ENCODE measurements around the gene RNF34.
"Not testable (repeated sequence)": the region's sequence is repeated elsewhere in the genome, so short reads cannot be mapped to it uniquely, and the experiment has no call there.

RNF34 gene

DNA sequence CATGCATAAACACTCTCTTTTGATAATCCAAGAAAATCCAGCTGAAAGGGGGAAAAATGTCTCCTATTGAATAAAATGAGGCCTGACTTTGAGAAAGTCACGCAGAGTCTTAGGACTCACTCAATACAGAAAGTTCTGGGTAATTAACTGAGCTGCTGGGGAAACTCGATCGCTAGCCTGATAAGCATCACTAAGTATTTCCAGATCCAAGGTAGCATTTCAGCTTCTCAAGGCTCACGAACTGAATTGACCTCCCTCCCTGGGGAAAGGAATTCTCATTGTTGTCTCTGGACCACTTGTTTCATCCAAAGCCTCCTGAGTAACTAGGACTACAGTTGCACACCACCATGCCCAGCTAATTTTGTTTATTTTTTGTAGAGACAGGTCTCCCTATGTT, 33.9 kb upstream of the RNF34 start:
- Histone ChIP-seq H3K9me3 (ENCODE audit: control insufficient read depth, low read length) (no peaks in the 10 kb centered on the region), H3K4me3 (ENCODE audit: insufficient read depth, low read depth, low read length, poor library complexity, severe bottlenecking) (no peak overlapping the region), H3K36me3 (ENCODE audit: control insufficient read depth, insufficient read depth, low read length) (no peaks in the 10 kb centered on the region), H3K27me3 (replicated peaks; ENCODE audit: control insufficient read depth, insufficient read depth, low read length, poor library complexity, severe bottlenecking) (no peaks in the 10 kb centered on the region), H3K27ac (ENCODE audit: insufficient read depth, low read length, poor library complexity, severe bottlenecking) (no peak overlapping the region), H3K4me1 (ENCODE audit: control insufficient read depth, insufficient read depth, low read length, poor library complexity, severe bottlenecking) (no peaks in the 10 kb centered on the region)
- DNase-seq: no peak

DNA sequence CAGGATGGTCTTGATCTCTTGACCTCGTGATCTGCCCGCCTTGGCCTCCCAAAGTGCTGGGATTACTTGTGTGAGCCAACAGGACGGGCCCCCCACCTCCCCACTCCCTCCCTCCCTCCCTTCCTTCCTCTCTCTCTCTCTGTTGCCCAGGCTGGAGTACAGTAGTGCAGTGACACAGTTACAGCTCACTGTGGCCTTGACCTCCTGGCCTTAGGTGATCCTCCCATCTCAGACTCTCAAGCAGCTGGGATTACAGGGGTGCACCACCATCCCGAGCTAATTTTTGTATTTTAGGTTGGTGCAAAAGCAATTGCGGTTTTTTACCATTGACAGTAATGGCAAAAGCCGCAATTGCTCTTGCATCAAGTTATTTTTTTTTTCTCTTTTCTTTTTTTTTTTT, 28.5 kb upstream of the RNF34 start:
- Histone ChIP-seq H3K27ac (ENCODE audit: insufficient read depth, low read length, poor library complexity, severe bottlenecking) (no peak overlapping the region), H3K4me1 (ENCODE audit: control insufficient read depth, insufficient read depth, low read length, poor library complexity, severe bottlenecking) (no peaks in the 10 kb centered on the region), H3K27me3 (replicated peaks; ENCODE audit: control insufficient read depth, insufficient read depth, low read length, poor library complexity, severe bottlenecking) (no peaks in the 10 kb centered on the region)

DNA sequence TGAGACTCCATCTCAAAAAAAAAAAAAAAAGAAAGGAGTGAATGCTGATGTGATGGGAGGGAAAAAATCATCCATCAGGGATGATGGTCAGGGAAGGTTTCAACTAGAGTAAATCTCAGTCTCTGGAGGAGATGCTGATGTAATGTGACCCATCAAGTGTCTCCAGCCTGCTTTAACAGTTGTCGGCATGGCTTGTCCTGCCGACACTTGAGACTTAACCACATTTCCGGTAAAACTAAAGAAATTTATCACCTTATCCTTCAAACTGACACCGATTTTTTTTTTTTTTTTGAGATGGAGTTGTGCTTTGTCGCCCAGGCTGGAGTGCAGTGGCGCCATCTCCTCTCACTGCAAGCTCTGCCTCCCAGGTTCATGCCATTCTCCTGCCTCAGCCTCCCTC, 26.2 kb upstream of the RNF34 start:
- Histone ChIP-seq H3K36me3 (ENCODE audit: control insufficient read depth, insufficient read depth, low read length) (no peaks in the 10 kb centered on the region), H3K27ac (ENCODE audit: insufficient read depth, low read length, poor library complexity, severe bottlenecking) (no peak overlapping the region), H3K4me1 (ENCODE audit: control insufficient read depth, insufficient read depth, low read length, poor library complexity, severe bottlenecking) (no peaks in the 10 kb centered on the region), H3K4me3 (ENCODE audit: insufficient read depth, low read depth, low read length, poor library complexity, severe bottlenecking) (no peak overlapping the region), H3K9me3 (ENCODE audit: control insufficient read depth, low read length) (no peaks in the 10 kb centered on the region), H3K27me3 (replicated peaks; ENCODE audit: control insufficient read depth, insufficient read depth, low read length, poor library complexity, severe bottlenecking) (no peaks in the 10 kb centered on the region)
- no peak for DNase-seq

More for the DNA sequence above, 28.5 kb upstream of the RNF34 start:
- no peak overlapping the region for H3K4me3 ChIP-seq (ENCODE audit: insufficient read depth, low read depth, low read length, poor library complexity, severe bottlenecking)
- DNase-seq: no peak
- no peaks in the 10 kb centered on the region for H3K36me3 ChIP-seq (ENCODE audit: control insufficient read depth, insufficient read depth, low read length)
- H3K9me3 ChIP-seq (ENCODE audit: control insufficient read depth, low read length): no peaks in the 10 kb centered on the region

DNA sequence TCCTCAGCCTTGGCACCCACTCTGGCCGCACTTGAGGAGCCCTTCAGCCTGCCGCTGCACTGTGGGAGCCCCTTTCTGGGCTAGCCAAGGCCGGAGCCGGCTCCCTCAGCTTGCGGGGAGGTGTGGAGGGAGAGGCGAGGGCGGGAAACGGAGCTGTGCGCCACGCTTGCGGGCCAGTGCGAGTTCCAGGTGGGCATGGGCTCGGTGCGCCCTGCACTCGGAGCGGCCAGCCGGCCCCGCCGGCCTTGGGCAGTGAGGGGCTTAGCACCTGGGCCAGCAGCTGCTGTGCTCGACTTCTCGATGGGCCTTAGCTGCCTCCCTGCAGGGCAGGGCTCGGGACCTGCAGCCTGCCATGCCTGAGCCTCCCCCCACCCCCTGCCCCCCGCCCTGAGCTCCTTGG, 25.6 kb upstream of the RNF34 start:
- H3K27ac ChIP-seq (ENCODE audit: insufficient read depth, low read length, poor library complexity, severe bottlenecking); H3K36me3 ChIP-seq (ENCODE audit: control insufficient read depth, insufficient read depth, low read length); H3K27me3 ChIP-seq (replicated peaks; ENCODE audit: control insufficient read depth, insufficient read depth, low read length, poor library complexity, severe bottlenecking); DNase-seq; H3K4me1 ChIP-seq (ENCODE audit: control insufficient read depth, insufficient read depth, low read length, poor library complexity, severe bottlenecking); H3K9me3 ChIP-seq (ENCODE audit: control insufficient read depth, low read length); H3K4me3 ChIP-seq (ENCODE audit: insufficient read depth, low read depth, low read length, poor library complexity, severe bottlenecking): not testable (repeated sequence)

DNA sequence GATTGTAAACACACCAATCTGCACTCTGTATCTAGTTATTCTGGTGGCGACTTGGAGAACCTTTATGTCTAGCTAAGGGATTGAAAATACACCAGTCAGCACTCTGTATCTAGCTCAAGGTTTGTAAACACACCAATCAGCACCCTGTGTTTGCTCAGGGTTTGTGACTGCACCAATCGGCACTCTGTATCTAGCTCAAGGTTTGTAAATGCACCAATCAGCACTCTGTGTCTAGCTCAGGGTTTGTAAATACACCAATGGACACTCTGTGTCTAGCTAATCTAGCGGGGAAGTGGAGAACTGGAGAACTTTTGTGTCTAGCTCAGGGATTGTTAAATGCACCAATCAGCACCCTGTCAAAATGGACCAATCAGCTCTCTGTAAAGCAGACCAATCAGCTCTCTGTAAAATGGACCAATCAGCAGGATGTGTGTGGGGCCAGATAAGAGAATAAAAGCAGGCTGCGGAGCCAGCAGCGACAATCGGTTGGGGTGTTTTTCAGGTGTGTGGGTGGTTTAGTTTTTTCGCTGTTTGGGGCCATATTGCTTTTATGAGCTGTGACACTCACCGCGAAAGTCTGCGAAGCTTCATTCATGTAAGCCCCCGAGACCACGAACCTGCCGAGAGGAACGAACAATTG, 24.9 kb upstream of the RNF34 start:
- H3K36me3 ChIP-seq (ENCODE audit: control insufficient read depth, insufficient read depth, low read length); H3K4me3 ChIP-seq (ENCODE audit: insufficient read depth, low read depth, low read length, poor library complexity, severe bottlenecking); H3K27ac ChIP-seq (ENCODE audit: insufficient read depth, low read length, poor library complexity, severe bottlenecking); DNase-seq; H3K4me1 ChIP-seq (ENCODE audit: control insufficient read depth, insufficient read depth, low read length, poor library complexity, severe bottlenecking); H3K9me3 ChIP-seq (ENCODE audit: control insufficient read depth, low read length); H3K27me3 ChIP-seq (replicated peaks; ENCODE audit: control insufficient read depth, insufficient read depth, low read length, poor library complexity, severe bottlenecking): not testable (repeated sequence)

DNA sequence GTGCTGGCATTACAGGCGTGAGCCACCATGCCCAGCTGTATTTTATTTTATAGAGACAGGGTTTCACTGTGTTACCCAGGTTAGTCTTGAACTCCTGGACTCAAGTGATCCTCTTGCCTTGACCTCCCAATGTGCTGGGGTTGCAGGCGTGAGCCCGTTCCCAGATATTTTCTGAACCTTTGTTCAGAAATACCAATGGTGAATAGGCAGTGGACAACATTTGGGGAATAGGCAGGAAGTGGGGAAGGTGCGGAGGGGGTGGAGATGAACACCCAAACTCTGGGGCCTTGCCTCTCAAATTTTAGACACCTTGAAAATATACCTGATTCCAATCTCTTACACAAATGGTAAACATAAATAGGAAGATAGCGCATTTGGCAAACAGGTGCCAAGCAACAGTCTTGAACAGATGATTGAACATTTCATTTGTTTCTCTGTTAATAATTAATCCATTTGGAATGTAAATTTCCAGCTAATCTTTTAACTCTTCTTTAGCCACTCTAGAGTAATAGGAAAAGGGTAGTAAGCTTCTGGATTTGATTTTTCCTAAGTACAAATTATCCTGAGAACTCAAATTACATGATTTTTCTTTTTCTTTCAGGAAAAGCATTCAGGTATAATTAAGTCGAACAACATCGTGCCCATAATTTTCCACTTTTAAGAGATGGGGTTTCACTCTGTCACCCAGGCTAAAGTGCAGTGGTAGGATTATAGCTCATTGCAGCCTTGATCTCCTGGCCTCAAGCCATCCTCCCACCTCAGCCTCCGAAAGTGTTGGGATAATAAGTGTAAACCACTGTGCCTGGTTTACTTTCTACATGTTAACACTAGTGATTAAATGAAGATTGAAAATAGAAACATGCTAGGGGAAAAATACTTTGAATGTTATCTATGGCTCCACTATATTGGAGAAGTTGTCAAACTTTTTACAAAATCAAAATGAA, 22.9 kb upstream of the RNF34 start:
- Histone ChIP-seq H3K4me3 (ENCODE audit: insufficient read depth, low read depth, low read length, poor library complexity, severe bottlenecking) (no peak overlapping the region), H3K27ac (ENCODE audit: insufficient read depth, low read length, poor library complexity, severe bottlenecking) (no peak overlapping the region), H3K27me3 (replicated peaks; ENCODE audit: control insufficient read depth, insufficient read depth, low read length, poor library complexity, severe bottlenecking) (no peaks in the 10 kb centered on the region), H3K36me3 (ENCODE audit: control insufficient read depth, insufficient read depth, low read length) (no peaks in the 10 kb centered on the region), H3K4me1 (ENCODE audit: control insufficient read depth, insufficient read depth, low read length, poor library complexity, severe bottlenecking) (no peaks in the 10 kb centered on the region), H3K9me3 (ENCODE audit: control insufficient read depth, low read length) (no peaks in the 10 kb centered on the region)
- DNase-seq: no peak

DNA sequence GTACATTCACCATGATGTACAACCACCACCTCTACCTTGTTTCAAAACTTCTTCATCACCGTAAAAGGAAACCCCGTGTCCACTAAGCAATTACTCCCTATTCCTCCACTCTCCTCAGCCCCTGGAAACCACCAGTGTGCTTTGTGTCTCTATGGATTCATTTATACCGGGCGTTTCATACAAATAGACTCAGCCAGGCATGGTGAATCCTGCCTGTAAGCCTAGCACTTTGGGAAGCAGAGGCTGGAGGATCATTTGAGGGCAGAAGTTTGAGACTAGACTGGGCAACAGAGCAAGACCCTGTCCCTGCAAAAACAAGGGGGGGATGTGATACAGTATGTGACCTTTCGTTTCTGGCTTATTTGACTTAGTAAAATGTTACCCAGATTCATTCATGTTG, 21.2 kb upstream of the RNF34 start:
- Histone ChIP-seq H3K27ac (ENCODE audit: insufficient read depth, low read length, poor library complexity, severe bottlenecking) (no peak overlapping the region), H3K36me3 (ENCODE audit: control insufficient read depth, insufficient read depth, low read length) (no peaks in the 10 kb centered on the region), H3K9me3 (ENCODE audit: control insufficient read depth, low read length) (no peaks in the 10 kb centered on the region), H3K4me1 (ENCODE audit: control insufficient read depth, insufficient read depth, low read length, poor library complexity, severe bottlenecking) (no peaks in the 10 kb centered on the region), H3K27me3 (replicated peaks; ENCODE audit: control insufficient read depth, insufficient read depth, low read length, poor library complexity, severe bottlenecking) (no peaks in the 10 kb centered on the region), H3K4me3 (ENCODE audit: insufficient read depth, low read depth, low read length, poor library complexity, severe bottlenecking) (no peak overlapping the region)
- no peak for DNase-seq

DNA sequence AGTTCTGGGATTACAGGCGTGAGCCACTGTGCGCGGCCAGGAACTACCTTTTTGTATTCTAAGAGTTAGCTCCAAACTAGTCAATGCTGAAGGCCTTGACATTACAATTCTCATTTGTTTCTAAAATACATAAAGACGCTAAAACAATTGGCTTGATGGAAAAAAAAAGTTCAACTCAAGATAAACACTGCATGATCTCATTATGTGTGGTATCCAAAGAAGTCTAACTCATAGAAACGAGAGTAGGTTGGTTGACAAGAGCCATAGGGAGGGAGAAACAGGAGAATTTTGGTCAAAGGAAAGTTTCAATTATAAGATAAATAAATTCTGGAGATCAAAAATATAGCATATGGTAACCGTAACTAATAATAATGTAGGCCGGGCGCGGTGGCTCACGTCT, 20.0 kb upstream of the RNF34 start:
- no peak for DNase-seq
- H3K4me1 ChIP-seq (ENCODE audit: control insufficient read depth, insufficient read depth, low read length, poor library complexity, severe bottlenecking): no peaks in the 10 kb centered on the region
- no peaks in the 10 kb centered on the region for H3K9me3 ChIP-seq (ENCODE audit: control insufficient read depth, low read length)
- H3K27me3 ChIP-seq (replicated peaks; ENCODE audit: control insufficient read depth, insufficient read depth, low read length, poor library complexity, severe bottlenecking): no peaks in the 10 kb centered on the region
- H3K36me3 ChIP-seq (ENCODE audit: control insufficient read depth, insufficient read depth, low read length): no peaks in the 10 kb centered on the region
- no peak overlapping the region for H3K4me3 ChIP-seq (ENCODE audit: insufficient read depth, low read depth, low read length, poor library complexity, severe bottlenecking)
- H3K27ac ChIP-seq (ENCODE audit: insufficient read depth, low read length, poor library complexity, severe bottlenecking): no peak overlapping the region

DNA sequence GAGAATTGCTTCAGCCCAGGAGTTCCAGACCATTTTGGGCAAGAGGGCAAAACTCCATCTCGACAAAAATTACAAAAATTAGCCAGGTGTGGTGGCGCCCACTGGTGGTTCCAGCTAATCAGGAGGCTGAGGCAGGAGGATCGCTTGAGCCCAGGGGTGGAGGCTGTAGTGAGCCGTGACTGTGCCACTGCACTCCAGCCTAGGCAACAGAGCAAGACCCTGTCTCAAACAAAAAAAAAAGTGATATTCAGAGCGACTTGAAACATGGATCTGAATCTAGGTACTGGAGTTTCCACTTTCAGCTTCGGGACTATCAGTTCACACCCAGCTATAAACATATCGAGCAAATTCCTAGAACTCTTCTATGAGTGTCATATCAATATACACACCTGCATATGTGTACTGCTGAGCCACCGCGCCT, 16.3 kb upstream of the RNF34 start:
- no peaks in the 10 kb centered on the region for H3K27me3 ChIP-seq (replicated peaks; ENCODE audit: control insufficient read depth, insufficient read depth, low read length, poor library complexity, severe bottlenecking)
- H3K4me3 ChIP-seq (ENCODE audit: insufficient read depth, low read depth, low read length, poor library complexity, severe bottlenecking): no peak overlapping the region
- no peaks in the 10 kb centered on the region for H3K9me3 ChIP-seq (ENCODE audit: control insufficient read depth, low read length)
- H3K4me1 ChIP-seq (ENCODE audit: control insufficient read depth, insufficient read depth, low read length, poor library complexity, severe bottlenecking): no peaks in the 10 kb centered on the region
- H3K36me3 ChIP-seq (ENCODE audit: control insufficient read depth, insufficient read depth, low read length): no peaks in the 10 kb centered on the region
- no peak overlapping the region for H3K27ac ChIP-seq (ENCODE audit: insufficient read depth, low read length, poor library complexity, severe bottlenecking)
- DNase-seq: no peak

DNA sequence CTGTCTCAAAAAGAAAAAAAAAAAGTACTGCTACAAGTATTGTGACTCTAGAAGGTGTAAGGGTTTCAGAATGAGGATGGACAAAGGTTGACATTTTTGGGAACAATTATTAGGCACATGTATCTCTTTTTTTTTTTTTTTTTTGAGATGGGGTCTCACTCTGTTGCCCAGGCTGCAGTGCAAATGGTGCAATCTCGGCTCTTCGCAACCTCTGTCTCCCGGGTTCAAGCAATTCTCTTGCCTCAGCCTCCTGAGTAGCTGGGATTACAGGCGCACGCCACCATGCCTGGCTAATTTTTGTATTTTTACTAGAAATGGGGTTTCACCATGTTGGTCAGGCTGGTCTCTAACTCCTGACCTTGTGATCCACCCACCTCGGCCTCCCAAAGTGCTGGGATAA, 15.0 kb upstream of the RNF34 start:
- not testable (repeated sequence) for H3K27ac ChIP-seq (ENCODE audit: insufficient read depth, low read length, poor library complexity, severe bottlenecking); H3K4me3 ChIP-seq (ENCODE audit: insufficient read depth, low read depth, low read length, poor library complexity, severe bottlenecking); H3K9me3 ChIP-seq (ENCODE audit: control insufficient read depth, low read length); H3K36me3 ChIP-seq (ENCODE audit: control insufficient read depth, insufficient read depth, low read length); DNase-seq; H3K27me3 ChIP-seq (replicated peaks; ENCODE audit: control insufficient read depth, insufficient read depth, low read length, poor library complexity, severe bottlenecking); H3K4me1 ChIP-seq (ENCODE audit: control insufficient read depth, insufficient read depth, low read length, poor library complexity, severe bottlenecking)
